ENCODE results near the gene BCO1.

DNA sequence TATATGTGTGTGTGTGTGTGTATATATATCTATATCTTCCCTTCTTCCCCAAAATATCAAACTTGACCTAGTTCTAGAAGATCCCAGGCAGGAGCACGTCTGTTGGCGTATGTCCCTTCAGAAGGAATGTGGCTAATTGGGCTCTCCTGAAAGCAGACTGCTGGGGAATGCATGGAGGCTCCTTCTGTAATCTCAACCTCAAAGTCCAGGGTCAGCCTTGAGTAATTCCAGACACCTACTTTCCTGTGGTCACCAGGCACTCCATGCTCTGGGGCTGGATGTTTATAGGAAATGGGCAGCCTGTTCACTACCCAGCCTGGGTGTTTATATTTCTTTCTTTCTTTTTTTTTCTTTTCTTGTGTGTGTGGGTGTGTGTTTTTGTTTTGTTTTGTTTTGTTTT, 13.4 kb downstream of the BCO1 start:
- TF ChIP-seq, protein P1, sequence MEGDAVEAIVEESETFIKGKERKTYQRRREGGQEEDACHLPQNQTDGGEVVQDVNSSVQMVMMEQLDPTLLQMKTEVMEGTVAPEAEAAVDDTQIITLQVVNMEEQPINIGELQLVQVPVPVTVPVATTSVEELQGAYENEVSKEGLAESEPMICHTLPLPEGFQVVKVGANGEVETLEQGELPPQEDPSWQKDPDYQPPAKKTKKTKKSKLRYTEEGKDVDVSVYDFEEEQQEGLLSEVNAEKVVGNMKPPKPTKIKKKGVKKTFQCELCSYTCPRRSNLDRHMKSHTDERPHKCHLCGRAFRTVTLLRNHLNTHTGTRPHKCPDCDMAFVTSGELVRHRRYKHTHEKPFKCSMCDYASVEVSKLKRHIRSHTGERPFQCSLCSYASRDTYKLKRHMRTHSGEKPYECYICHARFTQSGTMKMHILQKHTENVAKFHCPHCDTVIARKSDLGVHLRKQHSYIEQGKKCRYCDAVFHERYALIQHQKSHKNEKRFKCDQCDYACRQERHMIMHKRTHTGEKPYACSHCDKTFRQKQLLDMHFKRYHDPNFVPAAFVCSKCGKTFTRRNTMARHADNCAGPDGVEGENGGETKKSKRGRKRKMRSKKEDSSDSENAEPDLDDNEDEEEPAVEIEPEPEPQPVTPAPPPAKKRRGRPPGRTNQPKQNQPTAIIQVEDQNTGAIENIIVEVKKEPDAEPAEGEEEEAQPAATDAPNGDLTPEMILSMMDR (IDR thresholded peaks at IDR 0.05), result no peak
- TF ChIP-seq ZFX (IDR thresholded peaks at IDR 0.05; ENCODE audit: borderline replicate concordance), result no peak

All from 22Rv1 (cell line).